KOPT-K1 (cell line): ENCODE measurements around the gene PSPN.

Experiments used
- H3K27ac ChIP-seq: fragments of 200-600 bp; sonication (generic); 2 replicates; pipeline ENCODE4 v1.5.1; 2016; ENCODE audit warnings: antibody characterized with exemption, mild to moderate bottlenecking, low read depth, low read length; ENCODE audit not compliant: poor library complexity, severe bottlenecking
- H3K36me3 ChIP-seq: fragments of 200-600 bp; sonication (generic); 2 replicates; pipeline ENCODE4 v1.5.1; 2017; ENCODE audit warnings: antibody characterized with exemption, mild to moderate bottlenecking, low read length, moderate library complexity; ENCODE audit not compliant: insufficient read depth
- H3K9me3 ChIP-seq: fragments of 200-600 bp; sonication (generic); 2 replicates; pipeline ENCODE4 v1.5.1; 2017; ENCODE audit warnings: antibody characterized with exemption, low read length, mild to moderate bottlenecking; ENCODE audit not compliant: insufficient read depth, poor library complexity, severe bottlenecking

Gene PSPN

DNA sequence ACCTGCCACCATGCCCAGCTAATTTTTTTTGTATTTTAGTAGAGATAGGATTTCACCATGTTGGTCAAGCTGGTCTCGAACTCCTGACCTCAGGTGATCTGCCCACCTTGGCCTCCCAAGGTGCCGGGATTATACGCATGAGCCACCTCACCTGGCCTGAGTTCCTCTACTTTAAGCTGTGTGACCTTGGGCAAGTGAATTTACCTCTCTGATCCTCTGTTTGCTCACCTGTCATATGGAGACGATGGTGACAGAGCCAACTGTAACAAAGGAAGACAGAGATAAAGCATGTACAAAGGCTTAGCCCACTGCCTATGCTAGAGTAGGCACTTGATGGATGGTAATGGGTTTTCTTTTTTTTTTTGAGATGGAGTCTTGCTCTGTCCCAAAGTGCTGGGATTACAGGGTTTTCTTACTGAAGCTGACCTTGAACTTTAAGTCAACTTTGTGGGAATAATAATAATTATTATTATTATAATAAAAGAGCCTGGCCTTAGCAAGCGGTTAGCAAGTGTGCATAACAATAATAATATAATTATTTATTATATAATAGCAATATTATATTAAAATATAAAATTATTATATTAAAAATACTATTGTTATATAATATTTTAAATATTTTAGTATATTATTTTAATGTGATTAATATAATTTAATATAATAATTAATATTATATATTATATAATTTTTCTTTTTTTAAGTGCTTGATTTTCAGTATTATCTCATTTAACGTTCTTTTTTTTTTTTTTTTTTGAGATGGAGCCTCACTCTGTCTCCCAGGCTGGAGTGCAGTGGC is 41.0 kb downstream of the PSPN start:
- Histone ChIP-seq H3K9me3 (no peaks in the 10 kb centered on the region), H3K27ac (no peak overlapping the region), H3K36me3 (no peaks in the 10 kb centered on the region)

DNA sequence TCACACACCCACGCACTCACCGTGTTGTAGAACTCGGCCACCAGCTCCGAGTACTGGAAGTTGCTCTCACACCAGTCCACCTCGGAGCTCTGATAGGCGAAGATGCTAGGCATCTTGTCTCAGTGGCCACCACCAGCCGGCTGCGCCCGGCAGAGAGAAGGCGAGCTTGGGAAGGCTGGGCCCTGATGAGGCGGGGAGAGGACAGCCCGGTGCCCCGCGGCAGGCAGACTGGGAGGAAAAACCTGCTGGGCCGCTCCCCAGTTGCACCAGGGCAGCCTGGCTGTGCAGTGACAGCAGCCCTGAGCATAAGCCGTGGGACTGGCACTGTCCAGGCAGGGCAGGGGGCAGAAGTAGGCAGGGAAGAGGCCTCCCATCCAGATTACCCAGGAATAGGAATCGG is 42.3 kb downstream of the PSPN start, which contains the start of gene ACER1:
TSS of gene ACER1 (minus strand) at position 174 of the 400 bp plus-strand sequence. CDS start at position 113, 61 bp downstream.
- H3K9me3 ChIP-seq = no peaks in the 10 kb centered on the region
- no peaks in the 10 kb centered on the region for H3K36me3 ChIP-seq
- no peak within 1 kb of the TSS for H3K27ac ChIP-seq

- Histone ChIP-seq H3K36me3 (no peaks in the 10 kb centered on the region), H3K27ac (no peak overlapping the region)
Measured at GRCh38 chr19:6326815-6327214, 48.9 kb downstream of the PSPN start.

DNA sequence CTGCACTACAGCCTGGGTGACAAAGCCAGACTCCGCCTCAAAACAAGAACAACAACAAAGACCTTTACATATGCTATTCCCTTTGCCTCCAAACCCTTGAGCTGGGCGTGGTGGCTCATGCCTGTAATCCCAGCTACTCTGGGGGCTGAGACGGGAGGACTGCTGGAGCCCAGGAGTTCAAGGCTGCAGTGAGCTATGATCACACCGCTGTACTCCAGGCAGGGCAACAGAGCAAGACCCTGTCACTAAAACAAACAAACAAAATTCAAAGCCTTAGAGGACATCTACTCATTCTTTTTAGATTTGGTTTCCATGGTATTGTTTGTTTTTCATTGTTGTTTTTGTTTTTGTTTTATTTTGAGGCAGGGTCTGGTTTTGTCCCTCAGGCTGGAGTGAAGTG is 50.1 kb downstream of the PSPN start:
- Histone ChIP-seq H3K27ac (no peak overlapping the region), H3K9me3 (no peaks in the 10 kb centered on the region)

More at GRCh38 chr19:6326815-6327214, 48.9 kb downstream of the PSPN start:
- H3K9me3 ChIP-seq = no peaks in the 10 kb centered on the region

More for the DNA sequence above, 50.1 kb downstream of the PSPN start:
- no peaks in the 10 kb centered on the region for H3K36me3 ChIP-seq
